HG03039 (cell line): ENCODE measurements around the gene TMEM254.
"Not testable (repeated sequence)": the region's sequence is repeated elsewhere in the genome, so short reads cannot be mapped to it uniquely, and the experiment has no call there.

ENCODE experiments used
- ATAC-seq: cut with Tn5 transposase; IDR thresholded peaks from one replicate; pipeline ENCODE4 v1.9.1; 2021; ENCODE audit warnings: mild to moderate bottlenecking, moderate library complexity; ENCODE audit not compliant: unreplicated experiment

Gene TMEM254

DNA sequence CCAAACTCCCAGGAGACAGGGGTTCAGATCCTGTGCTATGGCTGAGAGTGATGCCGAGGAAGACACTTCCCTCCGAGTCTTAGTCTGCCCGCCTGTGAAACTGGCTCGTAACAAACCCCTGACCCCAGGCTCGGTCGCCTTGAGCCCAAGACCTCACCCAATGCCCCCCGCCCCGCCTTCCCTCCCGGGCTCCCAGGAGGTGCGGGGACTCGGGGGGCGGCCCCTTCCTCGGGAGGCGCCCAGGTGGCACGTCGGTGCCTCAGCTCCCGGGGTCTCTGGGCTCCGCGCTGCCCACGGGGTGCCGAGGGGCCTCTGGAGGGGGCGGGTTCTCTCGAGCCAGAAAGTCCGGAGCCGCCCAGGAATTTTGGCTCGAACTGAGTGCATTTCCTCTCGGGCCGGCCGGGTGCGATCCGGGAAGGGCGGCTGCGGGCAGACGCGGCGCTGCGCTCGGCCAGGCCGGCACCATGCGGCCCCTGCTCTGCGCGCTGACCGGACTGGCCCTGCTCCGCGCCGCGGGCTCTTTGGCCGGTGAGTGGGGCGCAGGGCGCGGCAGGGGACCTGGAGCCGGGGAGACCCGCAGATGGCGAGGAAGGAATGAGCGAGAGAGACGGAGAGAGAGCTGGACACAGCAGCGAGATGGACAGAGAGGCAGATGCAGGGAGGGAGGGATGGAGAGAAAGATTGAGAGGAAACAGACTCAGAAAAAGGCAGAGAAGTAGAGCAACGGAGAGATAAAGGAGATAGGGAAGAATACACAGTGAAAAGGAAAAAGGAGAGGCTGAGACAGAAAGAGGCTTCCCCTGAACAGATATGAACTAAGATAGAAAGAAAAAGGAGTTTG, 54.1 kb downstream of the TMEM254 start, which contains the start of gene PLAC9:
Gene PLAC9 (plus strand): TSS at position 432 of the 841 bp plus-strand sequence. CDS start 33 bp downstream, at position 465.
- no peak for ATAC-seq

DNA sequence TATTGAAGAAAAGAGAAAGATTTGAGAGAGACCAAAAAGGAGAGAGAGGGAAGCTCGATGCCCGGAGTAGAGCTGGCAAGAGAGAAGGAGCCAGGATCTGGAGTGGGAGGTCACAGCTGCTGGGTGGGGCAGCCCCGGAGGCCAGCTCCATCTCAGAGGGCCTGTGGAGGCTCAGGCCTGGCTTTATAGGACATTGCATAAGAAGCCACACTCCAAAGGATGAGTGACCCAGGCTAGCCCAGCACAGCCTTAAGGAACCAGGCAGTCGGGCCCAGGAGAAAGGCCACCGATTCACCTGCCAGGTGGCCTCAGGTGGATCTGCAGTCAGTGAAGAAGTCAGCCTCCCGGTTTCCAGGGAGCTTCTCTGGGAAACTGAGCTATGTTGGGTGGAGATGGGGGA, 54.7 kb downstream of the TMEM254 start:
- ATAC-seq, result no peak

DNA sequence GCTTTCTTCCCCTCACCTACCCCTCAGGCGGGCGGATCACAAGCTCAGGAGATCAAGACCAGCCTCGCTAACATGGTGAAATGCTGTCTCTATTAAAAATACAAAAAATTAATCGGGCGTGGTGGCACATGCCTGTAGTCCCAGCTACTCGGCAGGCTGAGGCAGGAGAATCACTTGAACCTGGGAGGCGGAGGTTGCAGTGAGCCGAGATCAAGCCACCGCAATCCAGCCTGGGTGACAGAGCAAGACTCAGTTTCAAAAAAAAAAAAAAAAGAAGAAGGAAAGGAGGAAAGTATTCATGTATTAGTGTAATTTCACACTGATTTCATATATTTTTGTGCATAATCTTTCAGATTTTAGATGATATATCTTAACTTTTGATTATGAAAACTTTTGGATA, 55.2 kb downstream of the TMEM254 start:
- not testable (repeated sequence) for ATAC-seq

DNA sequence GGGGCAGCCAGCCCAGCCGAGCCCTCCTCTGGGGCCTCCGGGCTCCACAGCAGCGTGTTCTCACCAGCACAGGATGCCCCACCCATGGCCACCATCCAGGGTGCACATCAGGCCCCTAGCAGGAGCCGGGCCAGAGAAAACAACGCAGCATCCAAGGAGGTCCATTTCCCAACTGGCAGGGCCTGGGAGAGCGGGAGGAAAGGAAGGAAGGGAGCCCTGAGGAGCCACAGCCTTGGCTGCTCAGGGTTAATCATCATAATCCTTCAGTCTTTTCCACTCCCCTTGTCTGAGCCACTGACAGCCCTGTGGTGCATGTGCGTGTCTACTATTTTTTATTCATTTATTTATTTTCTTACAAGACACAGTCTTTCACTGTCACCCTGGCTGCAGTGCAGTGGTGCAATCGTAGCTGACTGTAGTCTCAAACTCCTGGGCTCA, 57.7 kb downstream of the TMEM254 start:
- no peak for ATAC-seq

DNA sequence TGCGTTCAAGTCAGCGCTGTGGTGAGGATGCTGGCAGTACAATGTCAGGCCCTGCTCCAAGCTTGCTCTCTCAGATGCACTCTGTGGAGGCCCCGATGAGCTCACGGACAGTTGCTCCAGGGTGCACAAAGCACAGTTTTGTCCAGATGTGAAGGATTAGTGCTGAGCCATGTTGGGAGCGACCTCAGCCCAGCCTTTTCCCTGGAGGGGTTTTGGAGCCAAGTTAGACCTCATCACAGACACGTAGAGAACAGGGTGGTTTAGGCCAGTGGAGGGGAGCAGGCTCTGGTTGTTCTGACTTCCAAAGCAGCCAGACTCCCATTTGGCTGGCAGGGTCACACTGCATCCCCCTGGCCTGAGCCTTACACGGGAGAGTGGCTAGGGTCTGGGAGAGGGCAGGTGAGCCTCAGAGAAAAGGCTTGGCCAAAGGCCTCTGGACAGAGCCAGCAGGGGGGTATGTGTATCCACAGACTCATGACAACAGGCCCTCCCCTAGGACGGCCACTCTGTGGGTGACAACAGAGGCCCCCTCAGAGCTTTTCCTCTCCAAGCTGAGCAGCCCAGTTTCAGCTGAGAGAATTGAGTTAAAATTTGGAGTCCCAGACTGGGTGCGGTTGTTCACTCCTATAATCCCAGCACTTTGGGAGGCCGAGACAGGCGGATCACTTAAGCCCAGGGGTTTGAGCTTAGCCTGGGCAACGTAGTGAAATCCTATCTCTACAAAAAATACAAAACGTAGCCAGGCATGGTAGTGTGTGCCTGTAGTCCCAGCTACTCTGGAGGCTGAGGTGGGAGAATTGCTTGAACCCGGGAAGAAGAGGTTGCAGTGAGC, 58.8 kb downstream of the TMEM254 start:
- ATAC-seq, result no peak

DNA sequence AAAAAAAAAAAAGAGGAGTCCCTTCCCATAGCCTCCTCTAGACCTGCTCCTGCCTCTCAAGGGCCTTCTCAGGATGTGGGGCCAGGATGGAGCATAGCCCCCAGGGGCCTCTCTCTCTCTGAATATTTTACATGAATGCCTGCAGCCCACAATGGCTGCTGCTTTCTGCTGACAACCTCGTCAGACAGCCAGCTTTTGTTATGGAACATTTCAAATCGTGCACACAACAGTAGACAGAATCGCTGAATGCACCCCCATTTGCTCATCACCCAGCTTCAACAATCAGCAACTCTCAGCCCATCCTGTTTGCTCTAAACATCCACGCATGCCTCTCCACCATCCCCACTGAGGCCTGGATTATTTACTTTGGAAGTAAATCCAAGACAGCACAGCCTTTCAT, 59.5 kb downstream of the TMEM254 start:
- no peak for ATAC-seq

DNA sequence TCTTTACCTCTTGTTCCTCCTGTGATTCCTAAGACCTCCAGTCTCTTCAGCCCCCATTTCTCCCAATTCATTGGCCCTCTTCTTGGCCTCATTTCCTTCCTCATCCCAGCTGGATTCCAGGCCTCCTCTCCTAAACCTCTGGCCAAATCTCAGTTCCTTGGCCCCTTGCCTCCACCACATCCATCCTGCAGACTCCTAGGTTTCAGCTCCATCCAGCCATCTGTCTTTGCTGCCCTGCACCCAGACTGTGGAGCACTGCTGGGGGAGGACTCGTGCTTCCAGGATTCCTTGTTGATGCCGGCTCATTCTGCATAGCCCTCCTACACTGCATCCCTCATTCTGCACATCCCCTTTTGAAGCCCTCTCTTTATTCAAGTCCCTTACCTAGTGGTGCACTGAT, 60.8 kb downstream of the TMEM254 start:
- no peak for ATAC-seq

DNA sequence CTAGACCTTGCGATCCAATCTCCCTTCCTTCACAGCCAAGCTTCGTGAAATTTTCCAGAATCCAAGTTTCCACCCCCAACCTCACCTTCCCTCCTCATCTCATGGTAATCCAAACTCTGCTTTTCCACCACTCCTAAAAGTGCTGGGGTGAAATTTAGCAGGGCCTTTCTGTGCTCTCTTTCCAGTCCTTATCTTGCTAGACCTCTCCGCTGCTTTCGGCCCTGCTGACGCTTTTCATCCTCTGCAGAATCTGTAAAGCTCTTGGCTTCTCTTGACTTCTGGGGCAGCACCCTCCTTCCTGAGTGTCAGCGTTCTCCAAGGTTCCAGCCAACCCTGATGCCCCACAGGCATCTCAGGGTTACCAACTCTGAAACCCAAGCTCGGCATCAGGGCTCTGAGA, 61.8 kb downstream of the TMEM254 start:
- ATAC-seq, result no peak

DNA sequence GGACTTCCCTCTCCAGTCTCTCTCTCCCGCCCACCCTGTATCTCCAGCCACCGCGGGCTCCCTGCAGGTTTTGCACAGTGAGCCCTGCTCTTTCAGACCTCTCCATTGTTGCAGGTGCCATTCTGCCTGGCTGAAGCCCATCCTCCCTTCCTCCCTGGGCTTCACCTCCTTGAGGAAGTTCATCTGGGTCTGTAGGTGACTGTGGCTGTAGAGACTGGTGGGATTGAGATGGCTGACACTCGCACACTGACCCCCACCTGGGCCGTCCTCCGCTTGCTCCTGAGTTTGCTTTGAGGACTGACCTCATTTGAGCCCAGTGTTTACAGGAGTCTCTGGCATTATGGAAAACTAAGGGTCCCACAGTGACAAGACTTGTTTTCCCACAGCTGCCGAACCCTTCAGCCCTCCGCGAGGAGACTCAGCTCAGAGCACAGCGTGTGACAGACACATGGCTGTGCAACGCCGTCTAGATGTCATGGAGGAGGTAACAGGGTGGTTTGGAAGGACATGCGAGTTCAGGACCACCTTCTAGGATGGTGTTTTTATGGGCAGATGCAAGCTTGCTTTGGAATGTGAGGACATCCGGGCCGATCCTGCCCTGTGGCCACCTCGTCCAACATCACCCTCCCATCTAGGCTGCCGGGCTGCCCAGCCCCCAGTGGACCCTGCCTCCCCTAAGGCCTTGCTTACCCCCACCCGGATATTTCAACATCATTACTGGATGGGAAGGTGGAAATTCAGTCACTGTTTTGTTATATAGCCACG, 63.4 kb downstream of the TMEM254 start:
- no peak for ATAC-seq
